ENCODE results near the gene NETO2.

DNA sequence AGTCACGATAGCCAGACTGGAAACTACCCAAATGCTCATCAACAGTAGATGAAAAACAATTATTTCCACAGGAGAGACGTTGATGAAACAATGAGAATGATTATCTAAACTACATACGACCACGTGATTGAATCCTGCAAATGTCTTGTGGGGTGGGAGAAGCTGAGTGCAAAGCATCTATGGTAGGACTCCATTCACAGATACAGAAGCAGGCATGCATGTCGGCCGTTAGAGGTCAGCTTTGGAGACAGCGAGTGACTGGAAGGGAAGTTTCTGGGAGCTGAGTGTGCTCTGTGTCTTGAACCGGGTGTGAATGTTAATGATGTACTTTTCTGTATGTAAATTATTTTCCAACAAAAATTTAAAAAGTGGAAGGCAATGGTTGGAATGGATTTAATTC, 98.7 kb downstream of the NETO2 start:
- TF ChIP-seq EZH2 (IDR thresholded peaks at IDR 0.05; ENCODE audit: insufficient read depth, poor library complexity, severe bottlenecking), result no peak
- TF ChIP-seq EZH2phosphoT487 (IDR thresholded peaks at IDR 0.05; ENCODE audit: insufficient read depth, low read depth), result no peak

Measured in GM23248 (cell line).